ENCODE results near the gene MAPK11. TPM values are rescaled to one million over a fixed set of nuclear protein-coding genes. Genes with fewer than 3 reads are reported as not detected.
A peak's percentile ranks its signal among the peaks of the same experiment; 100 is the strongest.
"Not testable (repeated sequence)": the region's sequence is repeated elsewhere in the genome, so short reads cannot be mapped to it uniquely, and the experiment has no call there.

The MAPK11 gene
- total RNA-seq, 1 donor = 3.0 TPM

GRCh38 chr22:50274311-50274710, 4.1 kb upstream of the MAPK11 start:
- no peak overlapping the region for H3K4me3 ChIP-seq (ENCODE audit: low read depth, low read length)
- DNase-seq (ENCODE audit: low read depth) = peak; percentile 59
- peak; percentile 33 for TF ChIP-seq CTCF (IDR thresholded peaks at IDR 0.05; ENCODE audit: insufficient read depth, low read length)

GRCh38 chr22:50273781-50274180, 3.6 kb upstream of the MAPK11 start:
- not testable (repeated sequence) for DNase-seq (ENCODE audit: low read depth)

GRCh38 chr22:50273352-50273751, 3.2 kb upstream of the MAPK11 start:
- not testable (repeated sequence) for H3K4me3 ChIP-seq (ENCODE audit: low read depth, low read length); DNase-seq (ENCODE audit: low read depth)

More at GRCh38 chr22:50273781-50274180, 3.6 kb upstream of the MAPK11 start:
- H3K4me3 ChIP-seq (ENCODE audit: low read depth, low read length) = not testable (repeated sequence)

GRCh38 chr22:50272044-50272802, 2.0 kb upstream of the MAPK11 start:
- DNase-seq (ENCODE audit: low read depth) = no peak
- TF ChIP-seq CTCF (IDR thresholded peaks at IDR 0.05; ENCODE audit: insufficient read depth, low read length) = no peak
- H3K4me3 ChIP-seq (ENCODE audit: low read depth, low read length) = no peak overlapping the region

- H3K4me3 ChIP-seq (ENCODE audit: low read depth, low read length) = peak overlapping the region; percentile 65
- TF ChIP-seq CTCF (IDR thresholded peaks at IDR 0.05; ENCODE audit: insufficient read depth, low read length) = peak; percentile 7
- DNase-seq (ENCODE audit: low read depth) = peak; percentile 36
Measured at GRCh38 chr22:50271519-50271970, 1.4 kb upstream of the MAPK11 start.

GRCh38 chr22:50270666-50271394, 650 bp upstream of the MAPK11 start:
- TF ChIP-seq CTCF (IDR thresholded peaks at IDR 0.05; ENCODE audit: insufficient read depth, low read length) = no peak
- H3K4me3 ChIP-seq (ENCODE audit: low read depth, low read length) = peak overlapping the region; percentile 65
- peak; percentile 65 for DNase-seq (ENCODE audit: low read depth)

- TF ChIP-seq CTCF (IDR thresholded peaks at IDR 0.05; ENCODE audit: insufficient read depth, low read length) = no peak
- peak overlapping the region; percentile 64 for H3K4me3 ChIP-seq (ENCODE audit: low read depth, low read length)
- DNase-seq (ENCODE audit: low read depth) = no peak
Measured at GRCh38 chr22:50269573-50269969, 609 bp downstream of the MAPK11 start.

All from fibroblast of the aortic adventitia (primary cell).